GM23248 (cell line): ENCODE measurements around the gene SLC45A2.

Experiments
- EZH2 ChIP-seq: fragments of 200-600 bp; sonication (generic); IDR thresholded peaks from 2 replicates; pipeline ENCODE4 v1.6.1; 2018; ENCODE audit warnings: antibody characterized with exemption, mild to moderate bottlenecking; ENCODE audit not compliant: insufficient read depth, poor library complexity, severe bottlenecking
- EZH2phosphoT487 ChIP-seq: fragments of 200-600 bp; sonication (generic); IDR thresholded peaks from 2 replicates; pipeline ENCODE4 v1.6.1; 2018; ENCODE audit warnings: antibody characterized with exemption, moderate library complexity, mild to moderate bottlenecking, low read depth; ENCODE audit not compliant: insufficient read depth

DNA sequence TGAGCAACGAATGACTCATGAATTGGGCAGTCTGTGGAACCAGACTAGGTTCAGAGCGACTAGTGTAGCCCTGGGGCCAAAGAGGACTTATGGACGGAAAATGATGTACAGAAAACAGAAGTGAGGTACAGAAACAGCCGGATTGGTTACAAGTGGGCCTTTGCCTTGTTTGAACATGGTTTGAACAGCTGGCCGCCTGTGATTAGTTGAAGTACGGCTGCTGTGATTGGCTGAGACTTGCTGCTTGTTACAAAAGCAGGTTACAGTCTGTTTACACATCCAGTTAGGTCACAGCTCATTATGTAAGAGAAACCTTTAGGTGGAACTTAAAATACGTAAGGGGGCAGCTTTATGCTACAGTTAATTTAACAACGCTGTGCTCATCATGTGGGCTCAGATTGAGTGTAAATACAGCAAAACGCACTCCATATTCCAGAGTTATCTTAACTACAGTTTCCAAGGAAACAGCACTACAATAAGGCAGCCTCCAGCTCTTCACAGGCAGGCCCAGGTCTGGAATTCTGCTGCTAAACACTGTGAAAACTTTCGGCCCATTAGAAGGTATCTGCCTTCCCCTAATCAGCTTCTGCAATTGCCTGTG, 16.8 kb upstream of the SLC45A2 start:
- TF ChIP-seq EZH2, result no peak
- TF ChIP-seq EZH2phosphoT487, result no peak
